GF-D8 (cell line): ENCODE data around the gene CST2.
"Not testable (repeated sequence)": the region's sequence is repeated elsewhere in the genome, so short reads cannot be mapped to it uniquely, and the experiment has no call there.

ENCODE experiments used
- DNase-seq: peaks from one replicate; lab custom pipeline; 2025; lab: John Stamatoyannopoulos, UW

CST2 gene, protein sequence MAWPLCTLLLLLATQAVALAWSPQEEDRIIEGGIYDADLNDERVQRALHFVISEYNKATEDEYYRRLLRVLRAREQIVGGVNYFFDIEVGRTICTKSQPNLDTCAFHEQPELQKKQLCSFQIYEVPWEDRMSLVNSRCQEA

DNA sequence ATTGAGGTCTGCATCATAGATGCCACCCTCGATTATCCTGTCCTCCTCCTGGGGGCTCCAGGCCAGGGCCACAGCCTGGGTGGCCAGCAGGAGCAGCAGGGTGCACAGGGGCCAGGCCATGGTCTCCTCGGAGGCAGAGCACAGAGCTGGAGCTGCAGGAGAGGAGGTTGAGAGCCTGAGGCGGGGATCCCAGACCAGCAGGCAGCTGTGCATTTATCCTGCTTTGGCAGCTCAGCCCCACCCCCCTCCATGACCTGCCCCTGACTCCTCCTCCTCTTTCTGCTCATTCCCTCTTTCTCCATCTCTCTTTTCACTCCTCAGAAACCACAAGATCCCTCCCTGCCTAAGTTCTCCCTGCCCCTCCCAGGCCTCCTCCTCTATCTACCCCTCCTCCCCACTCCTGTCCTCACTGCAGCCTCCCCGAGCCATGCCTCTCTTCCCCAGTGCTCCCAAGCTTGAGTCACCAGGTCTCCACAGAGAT, at the start of gene CST2:
Gene CST2 (minus strand): TSS at position 189 of the 481 bp plus-strand sequence. CDS start 69 bp downstream, at position 120.
- no peak for DNase-seq

DNA sequence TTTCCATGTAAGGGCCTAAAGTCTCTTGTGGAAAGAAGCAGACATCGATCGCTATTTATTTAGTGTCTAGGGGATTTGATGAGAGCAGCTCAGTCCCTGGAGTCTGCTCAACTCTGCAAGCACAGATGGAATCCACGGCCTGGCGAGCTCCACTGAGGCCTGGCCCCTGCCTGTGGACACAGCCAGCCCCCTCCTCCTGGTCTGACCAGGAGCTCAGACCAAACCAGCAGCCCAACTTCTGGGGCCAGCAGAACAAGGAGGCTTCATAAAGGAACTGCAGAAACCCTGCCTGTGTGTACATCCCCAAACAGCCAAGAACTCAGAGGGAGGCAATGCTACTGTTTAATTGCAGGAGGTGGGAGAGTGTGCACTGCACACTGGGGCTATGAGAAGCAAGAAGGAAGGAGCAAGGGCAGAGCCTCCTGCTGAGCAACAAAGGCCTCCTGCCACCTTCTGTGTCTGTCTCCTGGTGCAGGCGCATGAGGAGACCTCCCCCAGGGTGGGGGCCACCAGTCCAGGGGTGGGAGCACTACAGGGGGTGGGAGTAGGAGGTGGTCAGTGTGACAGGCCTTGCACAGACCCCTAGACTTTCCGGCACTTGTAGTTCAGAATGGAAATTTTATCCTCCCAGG, 49.2 kb upstream of the CST2 start:
- no peak for DNase-seq

DNA sequence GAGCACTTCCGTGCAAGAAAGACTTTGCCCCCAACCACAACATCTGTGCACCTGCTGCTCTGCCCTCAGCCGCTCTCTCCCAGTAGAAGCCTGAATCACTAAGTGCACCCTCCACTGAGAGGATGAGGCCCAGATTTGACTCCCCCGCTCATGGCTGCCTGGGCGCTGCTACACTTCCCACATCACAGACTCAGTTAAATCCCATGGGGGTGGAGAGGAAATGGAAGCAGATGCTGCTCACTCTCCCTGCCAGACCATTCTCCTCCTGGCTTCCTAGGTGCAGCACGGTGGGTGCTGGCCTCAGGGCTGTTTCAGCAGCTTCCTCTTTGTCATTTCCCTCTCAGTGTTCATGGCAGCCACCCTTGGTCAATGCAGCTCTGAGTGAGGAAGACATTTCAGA, 48.2 kb upstream of the CST2 start:
- DNase-seq: no peak

DNA sequence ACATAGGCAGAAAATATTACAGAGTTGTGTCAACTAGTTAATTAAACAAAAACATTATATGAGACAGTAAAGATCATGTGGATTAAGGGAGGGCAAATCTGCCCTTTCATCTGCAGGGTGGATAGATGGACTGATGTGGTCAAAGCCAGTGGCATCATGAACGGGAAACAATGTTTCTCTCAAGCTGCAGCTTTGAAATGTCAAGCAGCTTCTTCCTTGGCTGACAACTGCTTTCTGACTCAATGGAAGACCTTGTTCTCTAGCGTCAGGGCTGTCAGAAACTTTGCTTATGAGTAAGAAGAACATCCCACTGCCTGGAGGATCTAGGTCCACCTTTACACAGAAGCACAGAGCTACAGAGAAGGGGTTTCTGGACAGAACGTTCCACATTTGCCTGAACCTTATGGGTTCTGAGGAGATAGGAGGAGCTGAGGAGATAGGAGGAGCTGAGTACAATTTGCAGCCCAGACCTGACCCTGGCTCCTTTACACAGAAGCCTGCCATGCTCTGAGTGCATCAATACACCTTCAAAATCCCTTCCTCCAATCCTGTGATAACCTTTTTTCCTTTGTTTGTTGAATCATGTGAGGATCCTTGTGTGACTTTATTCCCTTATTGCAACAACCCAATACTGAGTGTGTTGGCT, 47.0 kb upstream of the CST2 start:
- no peak for DNase-seq

DNA sequence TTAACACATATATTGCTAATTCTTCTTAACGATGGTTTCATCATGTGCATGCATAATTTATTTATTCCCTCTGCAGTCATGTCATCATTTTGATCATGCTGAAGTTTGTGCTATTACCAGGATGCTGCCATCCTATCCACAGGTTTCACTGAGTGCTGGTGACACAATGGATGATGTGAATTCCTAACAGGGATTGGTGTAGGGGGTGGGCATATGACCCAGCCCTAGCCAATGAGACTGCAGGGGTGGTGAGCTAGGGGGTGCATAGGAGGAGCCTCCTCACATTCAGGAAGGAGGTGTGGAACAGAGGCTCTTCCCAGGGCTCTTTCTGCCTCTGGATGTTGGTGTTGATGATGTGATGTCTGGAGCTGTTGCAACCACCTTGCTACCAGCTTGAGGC, 45.5 kb upstream of the CST2 start:
- DNase-seq: no peak

DNA sequence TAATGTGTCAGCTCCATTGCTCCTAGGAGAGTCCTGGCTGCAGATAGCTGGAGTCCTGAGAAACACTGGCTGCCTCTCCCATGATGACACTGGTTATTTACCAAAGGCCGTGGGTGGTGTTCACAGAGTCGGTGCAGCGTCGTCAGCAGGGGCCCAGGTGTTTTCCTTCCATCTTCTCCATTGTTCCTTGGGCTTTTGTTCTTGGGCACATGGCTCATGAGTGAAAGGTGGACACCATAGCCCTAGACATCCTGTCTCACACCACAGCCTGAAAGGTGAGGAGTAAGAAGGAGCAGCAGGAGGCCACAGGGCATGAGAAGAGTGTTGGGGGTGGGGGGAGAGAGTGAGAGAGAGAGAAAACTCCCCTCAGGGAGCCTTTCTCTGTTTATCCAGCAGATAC, 43.9 kb upstream of the CST2 start:
- no peak for DNase-seq

DNA sequence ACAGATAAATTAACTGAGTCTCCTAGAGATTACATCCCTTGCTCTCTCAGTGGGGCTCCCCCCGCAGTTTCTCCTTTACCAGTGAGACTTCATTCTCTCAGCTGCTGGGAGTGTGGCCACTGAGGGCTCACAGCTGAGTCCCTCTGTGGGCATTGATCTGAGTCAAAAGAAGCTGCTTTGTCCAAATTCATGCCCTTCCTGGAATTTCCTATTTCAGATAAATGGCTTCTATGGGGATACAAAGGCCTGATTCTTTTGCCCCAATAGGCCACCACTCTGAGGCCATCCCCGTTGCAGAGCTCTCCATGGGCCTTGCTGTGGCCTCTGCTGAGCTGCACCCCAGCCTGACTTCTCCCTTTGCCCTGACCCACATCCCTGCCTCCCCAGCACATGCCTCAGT, 43.0 kb upstream of the CST2 start:
- no peak for DNase-seq

DNA sequence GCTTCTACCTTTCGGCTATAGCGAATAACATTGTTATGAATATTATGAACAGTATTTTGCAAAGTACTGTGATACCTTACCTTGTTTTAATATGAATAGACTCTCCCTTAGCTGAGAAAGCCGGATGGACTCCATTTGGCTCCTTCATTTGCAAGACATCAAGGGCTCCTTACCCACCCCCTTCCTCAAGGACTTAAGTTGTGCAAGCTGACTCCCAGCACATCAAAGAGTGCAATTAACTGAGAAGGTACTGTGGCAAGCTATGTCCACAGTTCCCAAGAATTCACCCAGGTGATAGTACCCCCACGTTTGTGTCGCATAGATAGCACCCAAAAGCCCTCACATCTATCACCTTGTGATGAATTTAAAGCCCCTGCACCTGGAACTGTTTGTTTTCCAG, 41.8 kb upstream of the CST2 start:
- no peak for DNase-seq

DNA sequence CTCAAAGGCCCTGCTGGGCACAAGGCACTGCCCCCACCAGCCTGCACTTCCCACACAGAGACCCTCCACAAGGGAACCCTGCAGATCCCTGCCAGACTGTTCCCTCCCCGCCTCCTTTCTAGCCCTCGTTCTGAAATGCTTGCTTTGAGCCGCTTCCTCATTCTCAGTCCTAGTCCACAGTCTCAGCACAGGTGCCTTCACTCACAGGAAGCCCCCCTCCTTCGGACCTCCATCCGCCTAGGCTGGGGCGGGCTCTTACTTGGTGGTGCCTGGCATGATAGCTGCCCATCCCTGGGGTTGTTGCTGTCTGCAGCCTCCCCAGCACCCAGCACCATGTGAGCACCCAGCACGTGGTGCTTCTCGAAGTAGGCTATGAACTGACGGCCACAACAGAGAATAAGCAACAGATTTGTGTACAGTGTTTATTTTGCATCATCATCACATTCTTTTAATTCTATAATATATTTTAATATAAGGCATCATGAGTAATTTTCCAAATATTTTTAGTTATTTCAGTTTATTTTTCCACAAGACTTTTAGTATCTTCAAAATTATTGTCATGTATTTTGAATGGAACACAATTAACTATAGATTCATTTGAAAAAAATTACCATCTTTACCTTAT, 40.7 kb upstream of the CST2 start:
- DNase-seq: no peak

DNA sequence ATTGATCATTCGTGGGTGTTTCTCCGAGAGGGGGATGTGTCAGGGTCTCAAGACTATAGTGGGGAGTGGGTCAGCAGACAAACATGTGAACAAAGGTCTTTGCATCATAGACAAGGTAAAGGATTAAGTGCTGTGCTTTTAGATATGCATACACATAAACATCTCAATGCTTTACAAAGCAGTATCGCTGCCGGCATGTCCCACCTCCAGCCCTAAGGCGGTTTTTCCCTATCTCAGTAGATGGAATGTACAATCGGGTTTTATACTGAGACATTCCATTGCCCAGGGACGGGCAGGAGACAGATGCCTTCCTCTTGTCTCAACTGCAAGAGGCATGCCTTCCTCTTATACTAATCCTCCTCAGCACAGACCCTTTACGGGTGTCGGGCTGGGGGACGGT, 34.2 kb upstream of the CST2 start:
- not testable (repeated sequence) for DNase-seq

DNA sequence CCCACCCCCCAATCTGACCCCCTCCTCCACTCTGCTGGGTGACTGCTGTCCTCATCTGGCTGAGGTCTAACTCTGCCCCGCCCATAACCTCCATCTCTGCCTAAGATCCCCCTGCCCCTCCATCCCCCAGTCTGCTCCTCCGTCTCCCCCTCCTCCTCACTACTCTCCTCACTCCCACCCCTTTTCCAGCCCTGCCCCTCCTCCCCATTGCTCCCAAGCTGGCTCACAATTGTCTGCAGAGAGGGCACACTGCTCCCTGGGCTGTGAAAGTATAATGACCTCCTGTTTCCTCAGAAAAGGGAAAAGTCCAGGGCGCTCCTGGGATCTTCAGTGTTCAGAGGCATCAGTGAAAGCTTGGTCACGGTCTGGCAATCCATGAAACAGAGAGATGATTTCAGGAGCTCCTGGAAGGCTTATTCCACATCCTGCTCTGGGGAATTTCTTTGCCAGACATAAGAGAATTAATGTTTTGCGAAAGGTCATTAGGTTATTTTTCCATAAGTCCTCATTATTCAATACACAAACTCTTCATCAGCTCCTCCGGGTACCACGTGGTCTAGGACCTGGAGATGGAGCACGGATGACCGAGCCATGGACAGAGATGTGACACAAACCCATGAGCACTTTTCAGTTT, 31.6 kb upstream of the CST2 start:
- DNase-seq: no peak

DNA sequence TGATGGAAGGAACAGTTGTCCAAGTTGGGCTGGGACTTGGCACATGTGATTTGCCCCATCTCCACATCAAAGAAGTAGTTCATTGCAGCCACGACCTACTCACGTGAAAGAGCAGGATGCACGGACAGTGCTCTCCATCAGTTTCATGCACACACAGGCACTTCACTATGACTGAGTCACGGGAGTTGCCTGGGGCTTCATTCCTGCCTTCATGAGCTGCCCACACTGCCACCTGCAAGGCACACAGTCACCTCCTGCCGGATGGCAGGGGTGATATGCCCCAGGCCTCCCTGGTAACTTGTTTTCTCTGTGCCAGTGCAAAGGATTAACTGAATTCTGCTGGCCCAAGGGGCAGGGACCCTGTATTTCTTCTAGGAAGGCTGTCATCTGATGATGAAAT, 30.2 kb upstream of the CST2 start:
- DNase-seq: no peak

DNA sequence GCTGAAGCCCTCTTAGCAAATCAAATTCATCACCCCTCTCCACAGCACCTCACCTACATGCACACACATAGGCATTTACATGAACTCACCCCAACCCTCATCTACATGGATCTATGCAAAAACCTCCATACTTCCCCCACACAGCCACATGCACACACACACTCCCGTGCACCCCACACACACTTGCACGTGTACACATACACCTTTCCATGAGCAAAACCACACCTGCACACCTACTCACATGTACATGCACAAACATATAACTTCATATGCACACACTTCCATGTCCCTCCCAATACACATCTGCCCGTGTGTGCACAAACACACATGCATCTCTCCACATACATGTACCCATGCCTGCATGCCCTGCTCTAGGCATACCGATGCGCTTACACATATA, 29.7 kb upstream of the CST2 start:
- DNase-seq: no peak

DNA sequence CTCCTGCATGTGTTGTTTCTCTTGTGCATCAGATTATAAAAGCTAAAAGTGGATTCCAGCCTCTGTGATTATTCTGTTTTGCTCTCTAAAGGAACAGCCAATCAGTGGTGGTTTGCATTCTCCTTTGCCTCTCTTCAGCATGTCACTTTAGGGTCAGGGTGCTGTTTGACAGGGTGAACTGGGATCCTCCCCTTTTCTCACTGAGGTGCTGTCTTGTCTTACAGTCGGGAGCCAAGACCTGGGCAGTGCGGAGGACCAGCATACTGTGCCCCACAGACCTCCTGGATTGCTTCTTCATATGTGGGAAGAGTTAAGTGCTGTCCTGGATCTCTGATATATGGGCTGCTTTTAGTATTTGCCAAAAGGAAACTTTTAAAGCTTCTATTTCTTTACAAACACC, 15.2 kb upstream of the CST2 start:
- DNase-seq: no peak

DNA sequence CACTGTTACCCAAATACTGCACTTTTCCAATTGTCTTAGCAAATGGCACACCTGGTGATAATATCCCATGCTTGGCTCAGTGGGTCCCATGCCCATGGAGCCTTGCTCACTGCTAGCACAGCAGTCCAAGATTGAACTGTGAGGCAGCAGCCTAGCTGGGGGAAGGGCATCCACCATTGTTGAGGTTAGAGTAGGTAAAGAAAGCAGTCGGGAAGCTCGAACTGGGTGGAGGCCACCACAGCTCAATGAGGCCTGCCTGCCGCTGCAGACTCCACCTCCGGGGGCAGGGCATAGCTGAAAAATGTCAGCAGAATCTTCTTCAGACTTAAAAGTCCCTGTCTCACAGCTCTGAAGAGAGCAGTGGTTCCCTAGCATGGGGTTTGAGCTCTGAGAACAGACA, 9.2 kb upstream of the CST2 start:
- DNase-seq: no peak

DNA sequence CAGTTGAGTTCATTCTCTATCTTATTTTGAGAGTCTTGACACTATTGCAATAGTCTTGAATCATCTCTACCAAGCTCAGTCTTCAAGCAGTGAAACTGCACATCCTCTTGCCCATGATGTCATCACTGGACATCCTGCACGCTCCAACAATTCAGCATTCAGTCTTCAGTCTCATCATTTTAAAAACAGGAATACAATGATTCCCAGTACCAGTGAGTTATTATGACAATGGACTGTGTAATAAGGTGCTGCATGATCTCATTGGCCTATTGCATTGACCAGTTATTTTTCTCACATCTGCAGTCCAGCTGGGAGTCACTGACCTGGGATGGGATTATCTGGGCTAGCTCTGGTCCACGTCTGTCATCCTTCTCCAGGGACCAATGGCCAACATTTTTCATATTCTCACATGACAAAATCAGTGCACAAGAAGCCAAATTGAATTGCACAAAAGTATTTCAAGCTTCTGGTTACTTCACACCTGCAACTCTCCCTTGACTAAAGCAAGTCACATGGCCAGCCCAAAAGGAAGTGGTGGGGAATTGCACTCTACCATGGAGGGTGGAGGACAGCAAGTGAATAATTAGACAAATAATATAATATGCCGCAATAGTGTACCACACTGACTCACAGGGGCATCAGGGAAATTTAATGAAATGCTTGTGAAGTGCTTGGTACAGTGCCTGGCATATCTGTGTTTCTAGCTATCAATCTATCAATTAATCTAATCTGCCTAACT, 6.4 kb upstream of the CST2 start:
- DNase-seq: no peak

DNA sequence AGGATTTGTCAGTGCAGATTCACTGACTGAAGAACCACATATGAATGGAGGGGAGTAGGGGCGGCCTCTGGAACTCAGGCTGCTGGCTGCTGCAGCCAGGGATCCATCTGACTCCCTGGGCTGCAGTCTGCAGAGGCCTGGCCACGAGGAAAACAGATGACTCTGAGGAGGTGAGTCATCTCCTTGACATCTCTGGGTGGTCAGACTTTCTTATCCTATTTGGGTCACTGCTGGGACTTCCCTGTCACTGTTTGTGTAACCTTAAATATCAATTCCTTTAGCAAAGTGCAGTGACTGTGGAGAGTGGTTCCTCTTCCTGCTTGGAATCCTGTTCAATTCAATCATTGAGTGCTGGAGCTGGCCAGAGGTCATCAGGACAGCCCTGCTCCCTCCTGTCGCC, 5.4 kb upstream of the CST2 start:
- not testable (repeated sequence) for DNase-seq

DNA sequence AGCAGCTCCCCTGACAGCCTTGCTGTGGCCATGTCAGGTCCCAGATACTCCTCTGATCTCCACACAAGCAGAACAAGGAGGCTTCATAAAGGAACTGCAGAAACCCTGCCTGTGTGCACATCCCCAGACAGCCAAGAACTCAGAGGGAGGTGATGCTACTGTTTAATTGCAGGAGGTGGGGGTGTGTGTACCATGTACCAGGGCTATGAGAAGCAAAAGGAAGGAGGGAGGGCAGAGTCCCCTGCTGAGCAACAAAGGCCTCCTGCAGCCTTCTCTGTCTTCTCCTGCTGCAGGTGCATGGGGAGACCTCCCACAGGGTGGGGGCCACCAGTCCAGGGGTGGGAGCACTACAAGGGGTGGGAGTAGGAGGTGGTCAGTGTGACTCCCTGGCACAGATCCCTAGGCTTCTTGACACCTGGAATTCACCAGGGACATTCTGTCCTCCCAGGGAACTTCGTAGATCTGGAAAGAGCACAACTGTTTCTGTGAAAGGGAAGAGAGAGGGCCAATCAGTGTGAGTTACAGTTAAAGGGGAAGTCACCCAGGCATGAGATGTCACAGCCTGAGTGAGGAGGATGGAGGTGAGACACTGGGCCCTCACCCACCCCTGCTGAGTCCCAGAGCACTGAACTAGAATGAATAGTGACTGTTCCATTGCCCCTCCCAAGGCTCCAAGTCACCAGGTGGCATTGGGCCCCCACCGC, 2.8 kb downstream of the CST2 start:
- no peak for DNase-seq

DNA sequence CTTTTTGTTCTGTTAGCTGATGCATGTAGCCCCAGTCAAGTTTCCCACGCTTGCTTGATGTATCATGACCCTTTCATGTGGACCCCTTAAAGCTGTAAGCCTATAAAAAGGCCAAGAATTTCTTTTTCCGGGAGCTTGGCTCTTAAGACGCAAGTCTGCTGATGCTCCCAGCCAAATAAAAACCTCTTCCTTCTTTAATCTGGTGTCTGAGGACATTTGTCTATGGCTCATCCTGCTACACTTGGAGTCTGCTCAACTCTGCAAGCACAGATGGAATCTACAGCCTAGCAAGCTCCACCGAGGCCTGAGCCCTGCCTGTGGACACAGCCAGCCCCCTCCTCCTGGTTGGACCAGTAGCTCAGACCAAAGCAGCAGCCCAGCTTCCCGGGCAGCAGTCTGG, 3.4 kb downstream of the CST2 start:
- DNase-seq: no peak

DNA sequence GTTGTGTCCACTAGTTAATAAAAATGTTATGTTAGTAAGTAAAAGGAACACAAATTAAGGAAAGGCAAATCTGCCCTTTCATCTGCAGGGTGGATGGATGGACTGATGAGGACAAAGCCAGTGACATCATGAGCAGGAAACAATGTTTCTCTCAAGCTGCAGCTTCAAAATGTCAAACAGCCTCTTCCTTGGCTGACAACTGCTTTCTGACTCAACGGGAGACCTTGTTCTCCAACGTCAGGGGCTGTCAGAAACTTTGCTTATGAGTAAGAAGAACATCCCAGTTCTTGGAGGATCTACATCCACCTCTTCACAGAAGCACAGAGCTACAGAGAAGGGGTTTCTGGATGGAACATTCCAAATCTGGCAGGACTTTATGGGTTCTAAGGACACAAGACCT, 6.0 kb downstream of the CST2 start:
- no peak for DNase-seq

DNA sequence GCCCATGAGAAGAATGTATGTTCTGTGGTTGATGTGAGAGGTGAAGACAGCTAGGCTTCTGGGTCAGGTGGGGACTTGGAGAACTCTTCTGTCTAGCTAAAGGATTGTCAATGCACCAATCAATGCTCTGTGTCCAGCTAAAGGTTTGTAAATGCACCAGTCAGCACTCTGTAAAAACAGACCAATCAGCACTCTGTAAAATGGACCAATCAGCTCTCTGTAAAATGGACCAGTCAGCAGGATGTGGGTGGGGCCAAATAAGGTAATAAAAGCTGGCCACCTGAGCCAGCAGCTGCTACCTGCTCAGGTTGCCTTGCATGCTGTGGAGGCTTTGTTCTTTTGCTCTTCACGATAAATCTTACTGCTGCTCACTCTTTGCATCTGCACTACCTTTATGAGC, 15.0 kb downstream of the CST2 start:
- DNase-seq: not testable (repeated sequence)
